ENCODE measurements around the gene ZNF213.

Gene ZNF213

GRCh38 chr16:3148256-3149192, 13.7 kb downstream of the ZNF213 start:
- no peak for DNase-seq (ENCODE audit: extremely low spot score)
- CTCF ChIA-PET: interaction anchor here (0.6 to 2.4 kb wide), 7 partner anchors 14 to 71 kb away, joined by 3 to 20 read pairs (median 3); partner anchors contain the start of gene ZNF213
- TF ChIP-seq FOXA1 (IDR thresholded peaks at IDR 0.05) (no peak), HDGF (IDR thresholded peaks at IDR 0.05; ENCODE audit: borderline replicate concordance) (no peak), SUZ12 (IDR thresholded peaks at IDR 0.05) (no peak), PKNOX1 (IDR thresholded peaks at IDR 0.05) (no peak), L3MBTL2 (conservative IDR thresholded peaks at IDR 0.05) (no peak), ELF4 (IDR thresholded peaks at IDR 0.05) (no peak), LEF1 (IDR thresholded peaks at IDR 0.05; ENCODE audit: borderline replicate concordance) (no peak), ARNT (IDR thresholded peaks at IDR 0.05) (no peak), ZNF384 (IDR thresholded peaks at IDR 0.05) (no peak), FOXK2 (IDR thresholded peaks at IDR 0.05) (no peak), BHLHE40 (IDR thresholded peaks at IDR 0.05; ENCODE audit: borderline replicate concordance) (no peak), SP1 (IDR thresholded peaks at IDR 0.05) (no peak), FOXM1 (IDR thresholded peaks at IDR 0.05; ENCODE audit: borderline replicate concordance) (no peak), TARDBP (IDR thresholded peaks at IDR 0.05) (no peak), CTBP1 (IDR thresholded peaks at IDR 0.05; ENCODE audit: borderline replicate concordance) (no peak), NFRKB (IDR thresholded peaks at IDR 0.05) (no peak)
- POLR2A ChIA-PET: interaction anchor here (0.8 to 5.2 kb wide), 12 partner anchors 8 to 98 kb away, joined by 3 to 78 read pairs (median 4); partner anchors contain the start of gene ZNF213

GRCh38 chr16:3149193-3149530, 14.3 kb downstream of the ZNF213 start:
- no peak for TF ChIP-seq TARDBP (IDR thresholded peaks at IDR 0.05)
- TF ChIP-seq NFRKB (IDR thresholded peaks at IDR 0.05): no peak
- POLR2A ChIA-PET: interaction anchor here (0.8 to 5.2 kb wide), 12 partner anchors 8 to 99 kb away, joined by 3 to 78 read pairs (median 4); partner anchors contain the start of genes OR1F1 and ZNF213
- CTCF ChIA-PET: interaction anchor here (0.6 to 2.4 kb wide), 8 partner anchors 14 to 117 kb away, joined by 3 to 20 read pairs (median 4); partner anchors contain the start of gene ZNF213
- DNase-seq (ENCODE audit: extremely low spot score): no peak

GRCh38 chr16:3149630-3150345, 15.0 kb downstream of the ZNF213 start:
- TF ChIP-seq HDGF (IDR thresholded peaks at IDR 0.05; ENCODE audit: borderline replicate concordance): 0 out of 2 replicates have a peak, but pooled peaks have one; percentile 69
- TF ChIP-seq FOXM1 (IDR thresholded peaks at IDR 0.05; ENCODE audit: borderline replicate concordance): no peak
- POLR2A ChIA-PET: interaction anchor here (0.8 to 5.2 kb wide), 20 partner anchors 9 to 133 kb away, joined by 3 to 78 read pairs (median 4); partner anchors contain the start of genes OR1F1, ZNF213 and ZNF263
- DNase-seq (ENCODE audit: extremely low spot score): peak; percentile 56
- CTCF ChIA-PET: interaction anchor here (0.6 to 2.4 kb wide), 11 partner anchors 15 to 228 kb away, joined by 3 to 20 read pairs (median 3); partner anchors contain the start of gene ZNF213

GRCh38 chr16:3150346-3151218, 15.8 kb downstream of the ZNF213 start:
- ChIA-PET CTCF (interaction anchor here (0.6 to 2.4 kb wide), 7 partner anchors 15 to 258 kb away, joined by 3 to 20 read pairs (median 5); no protein-coding TSS in a partner anchor), POLR2A (interaction anchor here (0.8 to 5.2 kb wide), 17 partner anchors 8 to 132 kb away, joined by 3 to 78 read pairs (median 4); partner anchors contain the start of genes OR1F1, ZNF213 and ZNF263)
- peak; percentile 95 for DNase-seq (ENCODE audit: extremely low spot score)
- TF ChIP-seq L3MBTL2 (conservative IDR thresholded peaks at IDR 0.05): no peak
- no peak for TF ChIP-seq HDGF (IDR thresholded peaks at IDR 0.05; ENCODE audit: borderline replicate concordance)
- TF ChIP-seq NFRKB (IDR thresholded peaks at IDR 0.05): no peak
- no peak for TF ChIP-seq LEF1 (IDR thresholded peaks at IDR 0.05; ENCODE audit: borderline replicate concordance)
- no peak for TF ChIP-seq FOXK2 (IDR thresholded peaks at IDR 0.05)
- TF ChIP-seq SP1 (IDR thresholded peaks at IDR 0.05): no peak
- no peak for TF ChIP-seq ELF4 (IDR thresholded peaks at IDR 0.05)
- no peak for TF ChIP-seq SUZ12 (IDR thresholded peaks at IDR 0.05)
- TF ChIP-seq BHLHE40 (IDR thresholded peaks at IDR 0.05; ENCODE audit: borderline replicate concordance): no peak
- TF ChIP-seq FOXM1 (IDR thresholded peaks at IDR 0.05; ENCODE audit: borderline replicate concordance): no peak
- TF ChIP-seq ARNT (IDR thresholded peaks at IDR 0.05): no peak
- no peak for TF ChIP-seq PKNOX1 (IDR thresholded peaks at IDR 0.05)

- no peak for TF ChIP-seq HDGF (IDR thresholded peaks at IDR 0.05; ENCODE audit: borderline replicate concordance)
- no peak for TF ChIP-seq L3MBTL2 (conservative IDR thresholded peaks at IDR 0.05)
- no peak for TF ChIP-seq SUZ12 (IDR thresholded peaks at IDR 0.05)
- no peak for TF ChIP-seq FOXK2 (IDR thresholded peaks at IDR 0.05)
- no peak for TF ChIP-seq FOXA1 (IDR thresholded peaks at IDR 0.05)
- no peak for TF ChIP-seq TARDBP (IDR thresholded peaks at IDR 0.05)
- no peak for TF ChIP-seq ZNF384 (IDR thresholded peaks at IDR 0.05)
- TF ChIP-seq CTBP1 (IDR thresholded peaks at IDR 0.05; ENCODE audit: borderline replicate concordance): no peak
- no peak for TF ChIP-seq SP1 (IDR thresholded peaks at IDR 0.05)
- no peak for TF ChIP-seq LEF1 (IDR thresholded peaks at IDR 0.05; ENCODE audit: borderline replicate concordance)
- CTCF ChIA-PET: interaction anchor here (0.6 to 1.4 kb wide), 3 partner anchors 20 to 93 kb away, joined by 3 to 9 read pairs (median 4); no protein-coding TSS in a partner anchor
- DNase-seq (ENCODE audit: extremely low spot score): no peak
- POLR2A ChIA-PET: interaction anchor here (1.1 to 1.2 kb wide), 2 partner anchors 20 to 31 kb away, joined by 3 to 5 read pairs; no protein-coding TSS in a partner anchor
These were observed 17.1 kb downstream of the ZNF213 start for GRCh38 chr16:3152027-3152276.

Measured in HEK293T (cell line).